Spleen (tissue), 7 donors: ENCODE measurements around the gene OR10C1.

Experiments
- POLR2A ChIP-seq, 3 donors: fragments of 450-650 bp; IDR thresholded peaks; one replicate each; pipeline ENCODE4 v1.5.1; 2017; ENCODE audit warnings: antibody characterized with exemption in 3 of 3, mild to moderate bottlenecking in 1 of 3
- POLR2AphosphoS5 ChIP-seq, 3 donors: sonication (generic); formaldehyde crosslinking; IDR thresholded peaks; one replicate each; pipeline ENCODE4 v1.5.1; 2017; ENCODE audit warnings: antibody characterized with exemption in 3 of 3
- TF ChIP-seq, protein P1 (sequence below), 11 experiments: fragments of 200-600 bp in 7 of 11; fragments of 450-650 bp in 4 of 11; sonication (generic) in 4 of 11; IDR thresholded peaks in 8 of 11; conservative IDR thresholded peaks in 3 of 11; 1 replicate in 7 of 11; 2 replicates in 4 of 11; pipeline versions ENCODE4 v1.4.0 to v1.8.0; 2016 to 2021; ENCODE audit warnings: antibody characterized with exemption in 11 of 11, inconsistent platforms in 4 of 11, mild to moderate bottlenecking in 1 of 11
- donor health status: DM: no; HTN: no; CAD: no; lungs with moderate emphysema.
- donor health status: DM: no; HTN: no; CAD: no.
- donor health status: DM: no; HTN: no; CAD: no.

DNA sequence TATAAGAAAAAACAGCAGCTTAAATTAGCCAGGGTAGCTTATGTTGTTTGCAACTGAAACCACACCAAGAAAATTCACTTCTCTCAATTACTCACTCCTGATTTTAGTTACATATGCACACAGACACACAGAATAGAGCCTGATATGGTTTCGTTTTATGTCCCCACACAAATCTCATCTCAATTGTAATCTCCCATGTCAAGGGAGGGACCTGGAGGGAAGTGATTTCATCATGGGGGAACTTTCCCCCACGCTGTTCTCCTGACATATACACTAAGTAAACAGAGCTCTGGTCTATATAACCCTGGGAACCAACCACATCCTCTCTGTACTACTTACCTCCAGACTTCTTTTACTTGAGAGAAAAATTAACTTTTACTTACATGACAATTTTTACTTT is 14.5 kb upstream of the OR10C1 start:
- no peak for TF ChIP-seq POLR2A (IDR thresholded peaks at IDR 0.05)
- TF ChIP-seq, protein P1, sequence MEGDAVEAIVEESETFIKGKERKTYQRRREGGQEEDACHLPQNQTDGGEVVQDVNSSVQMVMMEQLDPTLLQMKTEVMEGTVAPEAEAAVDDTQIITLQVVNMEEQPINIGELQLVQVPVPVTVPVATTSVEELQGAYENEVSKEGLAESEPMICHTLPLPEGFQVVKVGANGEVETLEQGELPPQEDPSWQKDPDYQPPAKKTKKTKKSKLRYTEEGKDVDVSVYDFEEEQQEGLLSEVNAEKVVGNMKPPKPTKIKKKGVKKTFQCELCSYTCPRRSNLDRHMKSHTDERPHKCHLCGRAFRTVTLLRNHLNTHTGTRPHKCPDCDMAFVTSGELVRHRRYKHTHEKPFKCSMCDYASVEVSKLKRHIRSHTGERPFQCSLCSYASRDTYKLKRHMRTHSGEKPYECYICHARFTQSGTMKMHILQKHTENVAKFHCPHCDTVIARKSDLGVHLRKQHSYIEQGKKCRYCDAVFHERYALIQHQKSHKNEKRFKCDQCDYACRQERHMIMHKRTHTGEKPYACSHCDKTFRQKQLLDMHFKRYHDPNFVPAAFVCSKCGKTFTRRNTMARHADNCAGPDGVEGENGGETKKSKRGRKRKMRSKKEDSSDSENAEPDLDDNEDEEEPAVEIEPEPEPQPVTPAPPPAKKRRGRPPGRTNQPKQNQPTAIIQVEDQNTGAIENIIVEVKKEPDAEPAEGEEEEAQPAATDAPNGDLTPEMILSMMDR (IDR thresholded peaks at IDR 0.05 in 8 of 11, conservative IDR thresholded peaks at IDR 0.05 in 3 of 11) = no peak
- TF ChIP-seq POLR2AphosphoS5 (IDR thresholded peaks at IDR 0.05) = no peak
